Pons (tissue), 1 donor: ENCODE results near the gene FZR1.
"Not testable (repeated sequence)": the region's sequence is repeated elsewhere in the genome, so short reads cannot be mapped to it uniquely, and the experiment has no call there.

ENCODE experiments used
- DNase-seq: peaks from one replicate; pipeline ENCODE4 v3.0.0-alpha.2; 2016; ENCODE audit warnings: low spot score

The FZR1 gene

DNA sequence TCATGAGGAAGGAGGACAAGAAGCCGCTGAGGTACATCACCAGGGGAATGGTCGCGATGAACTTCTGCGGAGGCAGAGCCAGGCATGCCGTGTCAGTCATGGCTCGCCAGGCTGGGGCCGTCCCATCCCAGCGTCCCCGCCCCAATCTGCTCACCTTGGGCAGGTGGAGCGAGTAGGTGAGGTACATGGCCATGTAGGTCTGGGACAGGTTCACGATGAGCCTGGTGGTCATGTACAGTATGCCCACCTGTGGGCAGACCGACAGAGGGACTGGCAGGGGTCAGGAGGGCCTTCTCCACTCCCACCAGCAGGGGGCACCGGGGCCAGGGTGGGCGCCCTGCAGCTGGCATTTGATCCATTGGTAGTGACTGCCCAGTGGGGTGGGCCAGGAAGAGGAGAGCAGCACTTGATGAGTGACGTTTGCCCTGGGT lies 41.2 kb downstream of the FZR1 start:
- no peak for DNase-seq

- no peak for DNase-seq
Measured at GRCh38 chr19:3547767-3548282, 41.7 kb downstream of the FZR1 start.

GRCh38 chr19:3548606-3549005 lies 42.5 kb downstream of the FZR1 start:
- DNase-seq = peak; percentile 49

GRCh38 chr19:3549816-3550215 lies 43.7 kb downstream of the FZR1 start:
- no peak for DNase-seq

- no peak for DNase-seq
Measured at GRCh38 chr19:3550947-3551791, 45.1 kb downstream of the FZR1 start.

DNA sequence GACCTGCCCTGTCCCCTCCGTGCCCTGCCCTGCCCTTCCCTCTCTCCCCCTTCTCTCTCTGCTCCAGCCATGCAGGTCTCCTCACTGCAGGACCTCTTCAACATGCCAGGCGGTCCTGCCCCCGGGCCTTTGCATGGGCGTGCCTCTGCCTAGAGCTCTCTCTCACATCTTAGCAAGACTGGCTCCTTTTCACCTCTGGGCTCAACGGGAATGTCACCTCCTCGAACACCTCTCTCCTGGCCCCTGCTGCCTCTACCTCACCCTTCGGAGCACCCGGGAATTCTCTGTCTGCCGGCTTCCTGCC lies 45.6 kb downstream of the FZR1 start:
- DNase-seq = no peak

DNA sequence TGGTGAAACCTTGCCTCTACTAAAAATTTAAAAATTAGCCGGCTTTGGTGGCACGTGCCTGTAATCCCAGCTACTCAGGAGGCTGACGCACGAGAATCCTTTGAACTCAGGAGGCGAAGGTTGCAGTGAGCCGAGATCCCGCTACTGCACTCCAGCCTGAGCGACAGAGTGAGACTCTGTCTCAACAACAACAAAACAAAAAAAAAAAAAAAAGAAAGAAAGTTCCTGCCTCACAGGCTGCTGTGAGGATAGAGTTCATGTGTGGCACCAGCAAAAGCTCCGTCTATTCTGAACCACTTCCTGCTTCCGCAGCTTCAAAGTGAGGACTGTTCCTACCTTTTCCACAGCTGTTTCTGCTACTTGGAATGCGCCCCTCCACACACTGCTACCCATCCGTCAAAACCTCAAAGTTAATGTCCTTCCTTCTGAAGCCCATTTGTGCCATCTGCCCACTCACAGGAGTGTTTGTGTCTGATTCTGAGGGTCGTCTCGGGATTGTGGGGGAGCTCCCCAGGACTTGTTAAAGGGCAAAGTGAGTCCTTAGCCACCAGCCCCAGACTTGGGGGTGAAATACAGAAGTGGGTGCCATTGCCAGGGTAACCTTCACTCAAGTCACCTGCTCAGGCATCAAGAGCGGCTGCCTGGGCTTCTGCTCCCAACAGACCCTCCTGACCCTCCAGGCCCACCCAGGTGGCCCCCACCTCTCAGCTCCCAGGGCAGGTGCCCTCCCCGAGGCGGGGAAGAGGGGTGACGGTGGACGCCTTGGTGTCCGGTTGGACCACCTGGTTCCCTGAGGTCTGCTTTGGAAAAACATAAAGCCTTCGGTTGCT lies 48.4 kb downstream of the FZR1 start:
- peak; percentile 19 for DNase-seq

GRCh38 chr19:3555653-3556422 lies 49.7 kb downstream of the FZR1 start:
- no peak for DNase-seq

- no peak for DNase-seq
Measured at GRCh38 chr19:3556423-3556977, 50.4 kb downstream of the FZR1 start.

GRCh38 chr19:3556978-3557460 lies 50.9 kb downstream of the FZR1 start:
- no peak for DNase-seq

GRCh38 chr19:3557461-3558248 lies 51.5 kb downstream of the FZR1 start, which contains the start of gene MFSD12:
Gene MFSD12 (minus strand): TSS chr19:3557586. CDS start chr19:3557403, 183 bp downstream.
- DNase-seq = peak; percentile 84

GRCh38 chr19:3563709-3564524 lies 57.8 kb downstream of the FZR1 start:
- no peak for DNase-seq

- DNase-seq = no peak
Measured at GRCh38 chr19:3565139-3565538, 59.0 kb downstream of the FZR1 start.

DNA sequence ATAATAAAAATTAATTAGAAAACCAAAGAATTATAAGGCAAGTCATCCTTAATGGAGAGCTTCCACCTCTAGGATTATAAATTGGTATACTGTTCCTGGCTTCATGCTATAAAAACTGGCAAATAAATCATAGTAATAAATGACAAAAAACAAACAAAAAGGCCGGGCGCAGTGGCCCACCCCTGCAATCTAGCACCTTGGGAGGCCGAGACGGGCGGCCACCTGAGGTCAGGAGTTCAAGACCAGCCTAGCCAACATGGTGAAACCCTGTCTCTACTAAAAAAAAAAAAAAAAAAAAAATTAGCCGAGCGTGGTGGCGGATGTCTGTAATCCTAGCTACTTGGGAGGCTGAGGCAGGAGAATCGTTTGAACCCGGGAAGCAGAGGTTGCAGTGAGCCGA lies 63.9 kb downstream of the FZR1 start:
- DNase-seq = not testable (repeated sequence)

- DNase-seq = peak; percentile 94
Measured at GRCh38 chr19:3570606-3571011, 64.5 kb downstream of the FZR1 start.

GRCh38 chr19:3572132-3572854 lies 66.2 kb downstream of the FZR1 start:
- DNase-seq = peak; percentile 100

GRCh38 chr19:3572855-3573161 lies 66.7 kb downstream of the FZR1 start, which contains the start of gene HMG20B:
Gene HMG20B (plus strand): TSS chr19:3572944. CDS start chr19:3573310, 366 bp downstream.
- DNase-seq = no peak

DNA sequence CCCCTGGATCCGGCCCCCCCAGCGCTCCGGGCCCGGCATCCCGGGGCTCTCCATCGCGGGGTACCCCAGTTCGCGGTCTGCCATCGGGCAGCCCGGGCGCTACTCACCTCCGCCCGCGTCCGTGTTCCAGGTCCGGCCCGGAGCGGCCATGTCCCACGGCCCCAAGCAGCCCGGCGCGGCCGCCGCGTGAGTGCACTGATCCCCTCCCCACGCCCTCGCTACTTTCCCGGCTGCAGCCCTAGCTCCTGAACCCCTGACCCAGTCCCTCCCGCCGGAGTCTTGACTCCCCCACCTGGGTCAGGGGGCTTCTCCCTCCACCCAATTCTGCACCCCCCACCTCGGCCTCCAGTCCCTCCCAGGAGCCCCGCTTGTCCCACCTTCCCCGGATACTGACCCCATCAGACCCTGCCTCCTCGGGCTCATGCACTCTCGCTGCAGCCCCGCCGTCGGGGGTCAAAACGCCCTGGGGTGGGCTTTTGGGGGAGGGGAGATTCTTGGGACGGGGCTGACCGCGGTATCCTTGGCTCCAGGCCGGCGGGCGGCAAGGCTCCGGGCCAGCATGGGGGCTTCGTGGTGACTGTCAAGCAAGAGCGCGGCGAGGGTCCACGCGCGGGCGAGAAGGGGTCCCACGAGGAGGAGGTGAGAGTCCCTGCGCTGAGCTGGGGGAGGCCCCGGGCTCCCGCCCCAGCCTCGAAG lies 67.2 kb downstream of the FZR1 start:
- no peak for DNase-seq
